Chondrocyte (in vitro differentiated cells): ENCODE data around the gene CERS5. TPM values are rescaled to one million over a fixed set of nuclear protein-coding genes. Genes with fewer than 3 reads are reported as not detected.

Experiments
- DNase-seq: peaks from one replicate; pipeline ENCODE4 v3.0.0; 2021; ENCODE audit warnings: mixed read lengths, low spot score
- H3K27ac Mint-ChIP-seq: one replicate; pipeline ENCODE4 v1.8.0; 2021; ENCODE audit warnings: mild to moderate bottlenecking, moderate library complexity, mixed read lengths; ENCODE audit not compliant: unreplicated experiment
- H3K27me3 Mint-ChIP-seq: 2 replicates; pipeline ENCODE4 v1.8.0; 2021; ENCODE audit warnings: low read depth, mixed read lengths
- H3K36me3 Mint-ChIP-seq: 2 replicates; pipeline ENCODE4 v1.8.0; 2021; ENCODE audit warnings: low read depth, mixed read lengths
- H3K4me1 Mint-ChIP-seq: 2 replicates; pipeline ENCODE4 v1.8.0; 2021; ENCODE audit warnings: low read depth, mild to moderate bottlenecking, mixed read lengths
- H3K4me3 Mint-ChIP-seq: one replicate; pipeline ENCODE4 v1.8.0; 2021; ENCODE audit warnings: mild to moderate bottlenecking, moderate library complexity, mixed read lengths; ENCODE audit not compliant: unreplicated experiment
- H3K9me3 Mint-ChIP-seq: 2 replicates; pipeline ENCODE4 v1.8.0; 2021; ENCODE audit warnings: low read depth, mixed read lengths
- total RNA-seq: library from RNA; stranded (reverse); gene quantifications from 3 replicates; pipeline ENCODE4 v1.2.1, GENCODE V29; 2021
- TF ChIP-seq, protein P1 (sequence below): fragments of 200-600 bp; sonication (generic); IDR thresholded peaks from 2 replicates; pipeline ENCODE4 v1.5.0; 2021; ENCODE audit warnings: antibody characterized with exemption, mild to moderate bottlenecking, moderate library complexity

Gene CERS5
- total RNA-seq, 1 donor from 2014 or later = 80.9 TPM

DNA sequence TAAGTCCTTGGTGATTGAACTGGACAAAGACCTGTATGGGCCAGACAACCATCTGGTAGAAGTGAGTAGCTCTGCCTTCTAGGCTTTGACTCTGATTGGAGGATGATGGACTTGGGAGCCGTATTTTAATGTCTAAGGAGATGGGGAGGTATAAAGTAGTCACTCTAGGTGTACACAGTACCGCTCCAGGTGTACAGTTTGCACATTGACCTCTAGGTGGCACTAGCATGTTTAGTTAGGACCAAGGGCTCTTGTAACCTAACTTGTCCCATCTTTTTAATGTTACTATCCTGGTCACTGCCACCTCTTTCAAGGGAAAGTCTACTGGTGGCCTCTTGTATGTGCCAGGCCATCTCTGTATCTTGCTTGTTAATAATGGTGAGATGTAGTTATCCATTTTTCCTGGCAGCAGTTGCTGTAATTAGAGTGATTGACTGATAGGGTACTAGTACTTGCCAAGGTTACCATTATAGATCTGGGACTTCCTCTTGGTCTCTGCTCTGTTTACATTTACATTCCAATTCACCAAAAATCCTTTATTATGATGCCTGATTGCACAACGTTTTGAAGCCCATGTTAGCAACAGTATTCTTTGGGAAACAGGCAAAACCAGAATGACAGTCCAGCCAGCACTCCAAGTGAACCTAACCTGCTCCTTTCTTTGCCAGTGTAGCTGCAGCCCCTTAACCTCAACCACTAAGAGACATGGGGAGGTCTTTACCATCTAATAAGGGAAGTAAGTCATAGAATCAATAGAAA, 78.4 kb downstream of the CERS5 start:
- H3K36me3 Mint-ChIP-seq = peaks cover 29% of the 10 kb centered on the region
- peaks cover 42% of the 10 kb centered on the region for H3K4me1 Mint-ChIP-seq
- TF ChIP-seq, protein P1, sequence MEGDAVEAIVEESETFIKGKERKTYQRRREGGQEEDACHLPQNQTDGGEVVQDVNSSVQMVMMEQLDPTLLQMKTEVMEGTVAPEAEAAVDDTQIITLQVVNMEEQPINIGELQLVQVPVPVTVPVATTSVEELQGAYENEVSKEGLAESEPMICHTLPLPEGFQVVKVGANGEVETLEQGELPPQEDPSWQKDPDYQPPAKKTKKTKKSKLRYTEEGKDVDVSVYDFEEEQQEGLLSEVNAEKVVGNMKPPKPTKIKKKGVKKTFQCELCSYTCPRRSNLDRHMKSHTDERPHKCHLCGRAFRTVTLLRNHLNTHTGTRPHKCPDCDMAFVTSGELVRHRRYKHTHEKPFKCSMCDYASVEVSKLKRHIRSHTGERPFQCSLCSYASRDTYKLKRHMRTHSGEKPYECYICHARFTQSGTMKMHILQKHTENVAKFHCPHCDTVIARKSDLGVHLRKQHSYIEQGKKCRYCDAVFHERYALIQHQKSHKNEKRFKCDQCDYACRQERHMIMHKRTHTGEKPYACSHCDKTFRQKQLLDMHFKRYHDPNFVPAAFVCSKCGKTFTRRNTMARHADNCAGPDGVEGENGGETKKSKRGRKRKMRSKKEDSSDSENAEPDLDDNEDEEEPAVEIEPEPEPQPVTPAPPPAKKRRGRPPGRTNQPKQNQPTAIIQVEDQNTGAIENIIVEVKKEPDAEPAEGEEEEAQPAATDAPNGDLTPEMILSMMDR = peak; percentile 90
- H3K27me3 Mint-ChIP-seq = no peaks in the 10 kb centered on the region
- DNase-seq = no peak
- H3K4me3 Mint-ChIP-seq = peak overlapping the region; percentile 54
- peak overlapping the region; percentile 90 for H3K27ac Mint-ChIP-seq
- no peaks in the 10 kb centered on the region for H3K9me3 Mint-ChIP-seq

DNA sequence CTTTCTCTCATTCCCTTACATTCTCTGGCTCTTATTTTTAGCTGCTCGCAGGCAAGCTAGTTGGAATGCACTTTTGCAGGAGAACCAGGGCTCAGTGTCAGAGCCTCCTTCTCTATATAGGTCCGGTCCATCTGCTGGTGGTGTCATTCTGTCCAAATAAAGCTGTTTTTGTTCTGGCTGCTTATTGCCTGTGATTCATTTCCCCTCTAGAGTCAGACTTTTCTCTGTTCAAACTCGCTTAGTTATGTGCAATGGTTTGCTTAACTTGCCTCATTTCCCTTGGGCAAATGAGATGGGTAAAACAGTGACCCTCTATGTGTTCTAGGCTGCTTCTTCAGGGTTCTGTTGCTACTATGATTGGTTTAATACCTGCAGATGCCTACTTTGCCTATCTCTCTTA, 79.2 kb downstream of the CERS5 start:
- no peaks in the 10 kb centered on the region for H3K9me3 Mint-ChIP-seq
- peak overlapping the region; percentile 54 for H3K4me3 Mint-ChIP-seq
- H3K27ac Mint-ChIP-seq = peak overlapping the region; percentile 90
- TF ChIP-seq, protein P1 = no peak
- peaks cover 46% of the 10 kb centered on the region for H3K4me1 Mint-ChIP-seq
- no peak for DNase-seq
- H3K36me3 Mint-ChIP-seq = peaks cover 27% of the 10 kb centered on the region
- H3K27me3 Mint-ChIP-seq = no peaks in the 10 kb centered on the region

DNA sequence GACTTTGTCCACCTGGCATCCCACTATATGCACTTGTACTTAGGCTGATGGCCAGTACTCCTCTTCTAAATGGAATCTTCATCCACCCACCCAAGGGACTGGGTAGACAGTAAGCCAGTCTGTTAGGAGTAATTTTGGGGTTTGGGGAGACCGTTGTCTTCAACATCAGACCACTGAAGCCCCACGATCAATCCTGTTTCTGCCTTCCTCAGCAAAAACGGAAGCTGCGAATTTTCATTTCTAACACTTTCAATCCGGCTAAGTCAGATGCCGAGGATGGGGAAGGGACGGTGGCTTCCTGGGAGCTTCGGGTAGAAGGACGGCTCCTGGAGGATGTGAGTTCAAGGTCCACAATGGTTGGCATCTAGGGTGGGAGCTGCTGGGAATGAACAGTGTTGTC, 80.0 kb downstream of the CERS5 start:
- H3K27ac Mint-ChIP-seq = peak overlapping the region; percentile 90
- DNase-seq = no peak
- H3K36me3 Mint-ChIP-seq = peaks cover 27% of the 10 kb centered on the region
- H3K27me3 Mint-ChIP-seq = no peaks in the 10 kb centered on the region
- H3K4me1 Mint-ChIP-seq = peaks cover 46% of the 10 kb centered on the region
- no peaks in the 10 kb centered on the region for H3K9me3 Mint-ChIP-seq
- TF ChIP-seq, protein P1 = no peak
- H3K4me3 Mint-ChIP-seq = peak overlapping the region; percentile 27

DNA sequence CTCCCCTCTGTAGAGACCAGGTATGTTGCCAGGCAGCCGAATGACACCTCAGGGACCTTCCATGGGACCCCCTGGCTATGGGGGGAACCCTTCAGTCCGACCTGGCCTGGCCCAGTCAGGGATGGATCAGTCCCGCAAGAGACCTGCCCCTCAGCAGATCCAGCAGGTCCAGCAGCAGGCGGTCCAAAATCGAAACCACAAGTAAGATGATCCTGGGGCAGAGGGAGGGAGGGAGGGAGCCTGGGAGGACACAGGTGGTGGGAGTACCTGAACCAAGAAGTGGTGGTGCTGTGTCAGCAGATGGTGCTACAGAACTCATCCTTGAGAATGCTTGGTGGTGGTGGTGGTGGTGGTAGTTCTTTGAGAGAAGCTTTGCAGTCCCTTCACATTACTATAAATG, 81.0 kb downstream of the CERS5 start:
- peak overlapping the region; percentile 88 for H3K27ac Mint-ChIP-seq
- H3K36me3 Mint-ChIP-seq = peaks cover 23% of the 10 kb centered on the region
- no peaks in the 10 kb centered on the region for H3K27me3 Mint-ChIP-seq
- peaks cover 46% of the 10 kb centered on the region for H3K4me1 Mint-ChIP-seq
- TF ChIP-seq, protein P1 = no peak
- H3K4me3 Mint-ChIP-seq = peak overlapping the region; percentile 82
- H3K9me3 Mint-ChIP-seq = no peaks in the 10 kb centered on the region
- peak; percentile 65 for DNase-seq

DNA sequence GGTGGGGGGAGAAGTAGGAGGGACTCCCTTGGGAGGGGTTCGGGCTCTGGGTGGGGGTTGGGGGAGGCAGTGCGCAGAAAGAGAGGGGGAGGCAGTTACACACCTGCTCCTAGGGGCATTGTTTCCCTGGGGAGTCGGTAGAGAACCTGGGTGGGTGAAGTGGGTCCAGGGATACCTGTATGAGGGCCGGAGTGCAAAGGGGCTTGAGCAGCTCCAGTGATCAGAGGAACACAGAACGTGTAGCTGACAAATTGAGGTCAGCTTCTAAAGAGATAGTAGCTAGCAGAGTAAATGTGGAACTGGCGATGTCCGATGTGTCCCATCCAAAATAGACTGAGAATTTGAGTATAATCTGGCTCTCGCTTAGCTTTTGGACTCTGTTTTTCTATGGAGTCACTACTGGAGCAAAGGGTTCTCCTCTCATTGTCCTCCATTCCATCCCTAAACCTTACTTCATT, 81.5 kb downstream of the CERS5 start:
- Mint-ChIP-seq H3K27me3 (no peaks in the 10 kb centered on the region), H3K4me1 (peaks cover 46% of the 10 kb centered on the region), H3K4me3 (peak overlapping the region; percentile 82), H3K36me3 (peaks cover 20% of the 10 kb centered on the region), H3K27ac (peak overlapping the region; percentile 88), H3K9me3 (no peaks in the 10 kb centered on the region)
- no peak for DNase-seq
- TF ChIP-seq, protein P1 = no peak
